A549 (cell line): ENCODE measurements around the gene MAP1LC3A. TPM values are rescaled to one million over a fixed set of nuclear protein-coding genes. Genes with fewer than 3 reads are reported as not detected.

Experiments
- ATAC-seq, 2 experiments: fragments of 200-7000 bp in 1 of 2; fragments of >200 bp in 1 of 2; cut with Nextera tagmentation in 1 of 2; cut with Tn5 transposase in 1 of 2; 3 replicates each; pipeline versions ENCODE4 v1.8.0 to v1.9.1; 2018 to 2020; ENCODE audit warnings: mild to moderate bottlenecking in 1 of 2, moderate library complexity in 1 of 2
- CTCF ChIA-PET: fragments of 300-600 bp; sonication (Branson Sonifier 250); formaldehyde crosslinking; extraction: SDS; loops from one replicate; lab custom pipeline; 2021; ENCODE audit warnings: antibody characterized with exemption, inconsistent platforms; lab: Yijun Ruan, JAX
- POLR2A ChIA-PET: fragments of 350-600 bp; formaldehyde crosslinking; extraction: SDS; loops from one replicate; lab custom pipeline; 2021; ENCODE audit warnings: antibody characterized with exemption, inconsistent platforms; lab: Yijun Ruan, JAX
- DNase-seq, 2 experiments: peaks; one replicate each; pipeline versions ENCODE4 v3.0.0 to v3.0.0-alpha.2; 2011 to 2016; ENCODE audit warnings: low read depth in 1 of 2, low spot score in 1 of 2
- FAIRE-seq: peaks from 2 replicates; lab custom pipeline; 2011; peaks lifted over from hg19 to GRCh38; lab: Jason Lieb, UNC
- H3K27ac ChIP-seq, 2 experiments: fragments of >200 bp; sonication (Bioruptor Twin); formaldehyde crosslinking; 3 replicates each; pipeline ENCODE4 v1.5.1; 2016 to 2017
- H3K4me1 ChIP-seq: fragments of >200 bp; sonication (Bioruptor Twin); formaldehyde crosslinking; 3 replicates; pipeline ENCODE4 v1.6.1; 2016
- H3K4me2 ChIP-seq: fragments of >200 bp; sonication (Bioruptor Twin); formaldehyde crosslinking; 3 replicates; pipeline ENCODE4 v1.6.1; 2016
- H3K4me3 ChIP-seq: fragments of >200 bp; sonication (Bioruptor Twin); formaldehyde crosslinking; 3 replicates; pipeline ENCODE4 v1.5.1; 2016
- H3K9me3 ChIP-seq: fragments of >200 bp; sonication (Bioruptor Twin); formaldehyde crosslinking; 3 replicates; pipeline ENCODE4 v1.6.1; 2016
- E2F6 ChIP-seq: IDR thresholded peaks from 2 replicates; pipeline ENCODE4 v1.6.1; 2012; ENCODE audit warnings: low read depth, borderline replicate concordance
- EHF ChIP-seq: fragments of 250-450 bp; sonication (Bioruptor Pico); IDR thresholded peaks from 2 replicates; pipeline ENCODE4 v1.5.0; 2020; ENCODE audit warnings: mild to moderate bottlenecking
- EP300 ChIP-seq, 2 experiments: fragments of >200 bp; sonication (Bioruptor Twin); formaldehyde crosslinking; IDR thresholded peaks; 2 replicates in 1 of 2; 3 replicates in 1 of 2; pipeline ENCODE4 v1.6.1; 2016 to 2017
- FOSB ChIP-seq: fragments of 250-450 bp; sonication (Bioruptor Pico); IDR thresholded peaks from 2 replicates; pipeline ENCODE4 v1.5.0; 2020; ENCODE audit warnings: mild to moderate bottlenecking, moderate library complexity
- FOSL2 ChIP-seq, 2 experiments: fragments of 450-650 bp in 1 of 2; fragments of >200 bp in 1 of 2; sonication (Bioruptor Twin) in 1 of 2; formaldehyde crosslinking; IDR thresholded peaks; 2 replicates each; pipeline versions ENCODE4 v1.5.0 to v1.6.1; 2016 to 2020; ENCODE audit warnings: mild to moderate bottlenecking in 1 of 2, moderate library complexity in 1 of 2
- FOXS1 ChIP-seq: fragments of 250-450 bp; sonication (Bioruptor Pico); IDR thresholded peaks from 2 replicates; pipeline ENCODE4 v1.5.0; 2020; ENCODE audit warnings: mild to moderate bottlenecking, moderate library complexity
- HDAC2 ChIP-seq: fragments of 200-600 bp; sonication (generic); IDR thresholded peaks from 2 replicates; pipeline ENCODE4 v1.6.1; 2016
- HES2 ChIP-seq: fragments of >200 bp; sonication (Bioruptor Twin); formaldehyde crosslinking; IDR thresholded peaks from 2 replicates; pipeline ENCODE4 v1.6.1; 2016
- HEYL ChIP-seq: fragments of 250-450 bp; sonication (Bioruptor Pico); IDR thresholded peaks from 2 replicates; pipeline ENCODE4 v1.8.0; 2021; ENCODE audit warnings: mild to moderate bottlenecking, moderate library complexity
- HOXA7 ChIP-seq: fragments of 250-450 bp; sonication (Bioruptor Pico); IDR thresholded peaks from 2 replicates; pipeline ENCODE4 v1.5.0; 2020; ENCODE audit warnings: mild to moderate bottlenecking, moderate library complexity
- HOXB5 ChIP-seq: fragments of 250-450 bp; sonication (Bioruptor Pico); IDR thresholded peaks from 2 replicates; pipeline ENCODE4 v1.5.0; 2020; ENCODE audit warnings: mild to moderate bottlenecking, moderate library complexity
- KDM1A ChIP-seq: fragments of 200-600 bp; sonication (generic); IDR thresholded peaks from 2 replicates; pipeline ENCODE4 v1.6.1; 2016; ENCODE audit warnings: low read depth, mild to moderate bottlenecking
- MAFK ChIP-seq: fragments of 450-650 bp; IDR thresholded peaks from 2 replicates; pipeline ENCODE4 v1.6.1; 2014; ENCODE audit not compliant: partially characterized antibody
- MAX ChIP-seq: IDR thresholded peaks from 2 replicates; pipeline ENCODE4 v1.6.1; 2012
- MYC ChIP-seq: IDR thresholded peaks from 2 replicates; pipeline ENCODE4 v1.6.1; 2012; ENCODE audit warnings: mild to moderate bottlenecking, inconsistent platforms, low read length, improper control_type of control experiment, borderline replicate concordance
- PBX3 ChIP-seq: IDR thresholded peaks from 2 replicates; pipeline ENCODE4 v1.6.1; 2012
- POLR2AphosphoS2 ChIP-seq: conservative IDR thresholded peaks from 2 replicates; pipeline ENCODE4 v1.6.1; 2012; ENCODE audit warnings: low read length, improper control_type of control experiment, inconsistent platforms
- RAD21 ChIP-seq, 2 experiments: fragments of >200 bp in 1 of 2; sonication (Bioruptor Twin) in 1 of 2; formaldehyde crosslinking in 1 of 2; IDR thresholded peaks in 1 of 2; conservative IDR thresholded peaks in 1 of 2; 2 replicates in 1 of 2; 3 replicates in 1 of 2; pipeline ENCODE4 v1.6.1; 2012 to 2018; ENCODE audit warnings: inconsistent platforms in 1 of 2
- RNF2 ChIP-seq: fragments of 200-600 bp; sonication (generic); IDR thresholded peaks from 2 replicates; pipeline ENCODE4 v1.6.1; 2016; ENCODE audit warnings: low read depth, mild to moderate bottlenecking, antibody characterized with exemption, moderate library complexity, borderline replicate concordance
- TP53 ChIP-seq: fragments of 250-450 bp; sonication (Bioruptor Pico); IDR thresholded peaks from 2 replicates; pipeline ENCODE4 v1.5.0; 2021; ENCODE audit warnings: mild to moderate bottlenecking, moderate library complexity
- ZC3H11A ChIP-seq: fragments of 450-650 bp; IDR thresholded peaks from 2 replicates; pipeline ENCODE4 v1.6.1; 2014; ENCODE audit warnings: antibody characterized with exemption, mild to moderate bottlenecking
- ZNF302 ChIP-seq: fragments of 250-450 bp; sonication (Bioruptor Pico); IDR thresholded peaks from 2 replicates; pipeline ENCODE4 v1.9.0; 2021; ENCODE audit warnings: inconsistent platforms, mild to moderate bottlenecking, moderate library complexity
- ZSCAN20 ChIP-seq: fragments of 250-450 bp; sonication (Bioruptor Pico); IDR thresholded peaks from 2 replicates; pipeline ENCODE4 v1.8.0; 2022; ENCODE audit warnings: mild to moderate bottlenecking, moderate library complexity
- WGBS: methylation state at CpG from one replicate; pipeline ENCODE4 v1.1.6; 2017; ENCODE audit errors: missing lambda C conversion rate; 5-methylcytosine and 5-hydroxymethylcytosine counted together
- polyA plus RNA-seq, 4 experiments: library from polyadenylated mRNA; depleted of rRNA in 3 of 4; stranded (reverse); fragments of >200 nt; fragmentation: RNase III in 1 of 4; extraction: RNeasy Plus Mini Kit Qiagen cat#74134 plus additional on column Dnase treatment in 1 of 4; gene quantifications; 2 replicates in 3 of 4; 3 replicates in 1 of 4; pipeline ENCODE4 v1.2.3, GENCODE V29; 2011 to 2017

MAP1LC3A gene
- polyA plus RNA-seq, 2 of the 4 experiments (the other 2 are of a cell fraction), result 4.3 to 15.7 TPM

GRCh38 chr20:34585019-34585418, 26.5 kb downstream of the MAP1LC3A start:
- no peak overlapping the region for H3K4me2 ChIP-seq
- ChIA-PET CTCF (interaction anchor here (0.6 to 2.4 kb wide), 5 partner anchors 11 to 272 kb away, joined by 3 to 8 read pairs (median 3); no protein-coding TSS in a partner anchor), POLR2A (no interaction called here)
- TF ChIP-seq EP300 (IDR thresholded peaks at IDR 0.05), result no peak
- no peak for TF ChIP-seq RNF2
- TF ChIP-seq HOXA7 (CRISPR knock-in tag), result no peak
- TF ChIP-seq MYC, result no peak
- TF ChIP-seq MAX, result no peak
- FAIRE-seq (no peak), ATAC-seq (no peak), DNase-seq (no peak)
- H3K4me1 ChIP-seq, result peaks cover 11% of the 10 kb centered on the region; the same call in 2 of the 3 replicates
- WGBS, result 96% methylated on average over 2 of the region's 5 CpGs
- no peaks in the 10 kb centered on the region for H3K9me3 ChIP-seq
- no peak overlapping the region for H3K27ac ChIP-seq
- H3K4me3 ChIP-seq, result no peak overlapping the region

DNA sequence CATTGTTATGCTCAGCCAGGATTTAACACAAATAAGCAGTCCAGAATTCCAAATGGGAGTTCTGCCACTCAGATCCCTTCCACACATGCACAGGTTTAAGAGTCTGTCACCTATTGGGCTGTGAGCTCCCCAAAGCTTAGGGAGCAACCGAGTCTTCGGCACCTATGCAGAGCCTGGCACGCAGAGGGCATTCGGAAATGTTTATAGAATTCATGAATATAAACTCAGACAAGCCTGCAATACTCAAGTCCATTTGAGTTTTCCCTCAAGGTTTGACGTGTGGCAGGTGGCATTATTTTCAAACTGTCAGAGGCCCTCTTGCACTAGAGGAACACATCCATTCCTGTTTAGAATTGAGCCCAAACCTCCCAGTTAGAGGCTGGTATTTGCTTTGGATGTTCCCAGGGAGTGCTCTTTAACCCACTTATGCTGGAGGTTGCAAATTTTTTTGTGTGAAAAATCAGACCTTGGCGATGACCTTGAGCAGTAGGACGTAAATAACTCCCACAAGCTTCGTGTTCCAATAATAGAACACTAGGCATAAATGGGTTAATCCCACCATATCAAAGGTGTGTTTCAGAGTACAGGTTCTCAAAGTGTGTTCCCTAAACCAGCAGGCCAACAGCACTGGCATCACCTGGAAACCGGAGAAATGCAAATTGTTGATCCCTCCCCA, 28.1 kb downstream of the MAP1LC3A start:
- no peak for DNase-seq
- ATAC-seq, result no peak
- H3K27ac ChIP-seq, result no peak overlapping the region
- TF ChIP-seq FOSL2 (IDR thresholded peaks at IDR 0.05), result no peak
- TF ChIP-seq FOSL2 (CRISPR knock-in tag; IDR thresholded peaks at IDR 0.05), result no peak
- no peak for TF ChIP-seq RAD21 (conservative IDR thresholded peaks at IDR 0.05 in 1 of 2, IDR thresholded peaks at IDR 0.05 in 1 of 2)
- no peak for TF ChIP-seq HES2
- TF ChIP-seq MAFK, result no peak
- no peak for TF ChIP-seq ZSCAN20
- no peak for TF ChIP-seq E2F6
- no peak for TF ChIP-seq ZNF302 (CRISPR knock-in tag)
- no peak for TF ChIP-seq HEYL
- TF ChIP-seq, all 56 proteins: peak for 0
- Histone ChIP-seq H3K4me3 (no peak overlapping the region), H3K9me3 (no peaks in the 10 kb centered on the region), H3K4me2 (no peak overlapping the region), H3K4me1 (peaks cover 11% of the 10 kb centered on the region; the same call in 2 of the 3 replicates)
- FAIRE-seq, result no peak
- 94% methylated on average over 9 of the region's 9 CpGs for WGBS
- CTCF ChIA-PET, result interaction anchor here (0.6 to 2.4 kb wide), 5 partner anchors 8 to 183 kb away, joined by 3 to 8 read pairs (median 3); no protein-coding TSS in a partner anchor
- POLR2A ChIA-PET, result no interaction called here

- H3K4me3 ChIP-seq, result no peak overlapping the region
- no peak overlapping the region for H3K27ac ChIP-seq
- DNase-seq, result no peak
- no peak for FAIRE-seq
- TF ChIP-seq ZNF302 (CRISPR knock-in tag) (no peak), FOXS1 (CRISPR knock-in tag) (no peak), FOSB (CRISPR knock-in tag) (no peak), HOXB5 (no peak), TP53 (CRISPR knock-in tag) (no peak), EHF (CRISPR knock-in tag) (no peak), POLR2AphosphoS2 (no peak), MYC (no peak), KDM1A (no peak), RNF2 (no peak), ZC3H11A (no peak), HDAC2 (no peak), PBX3 (no peak)
- 91% methylated on average over 9 of the region's 9 CpGs for WGBS
- no peak for ATAC-seq
- ChIA-PET POLR2A (no interaction called here), CTCF (no interaction called here)
- H3K4me1 ChIP-seq, result no peaks in the 10 kb centered on the region
- H3K4me2 ChIP-seq, result no peak overlapping the region
- no peaks in the 10 kb centered on the region for H3K9me3 ChIP-seq
Observed at GRCh38 chr20:34595377-34596184, 37.1 kb downstream of the MAP1LC3A start.
